Stimulated activated CD8-positive, alpha-beta memory T cell treated with anti-CD3 and anti-CD28 coated beads, Interleukin-7, amount 100 ng/mL, for 4 hours (primary cell): ENCODE data around the gene MALRD1.

Source experiments
- DNase-seq, 2 donors: peaks; one replicate each; pipeline ENCODE4 v3.0.0-alpha.2; 2020; ENCODE audit warnings: low read depth in 2 of 2

MALRD1 gene

GRCh38 chr10:19778996-19779395, 730.4 kb downstream of the MALRD1 start:
- DNase-seq, result no peak

- no peak for DNase-seq
These were observed 734.0 kb downstream of the MALRD1 start for GRCh38 chr10:19782430-19783089.

- DNase-seq, result no peak
These were observed 735.1 kb downstream of the MALRD1 start for GRCh38 chr10:19783721-19784120.
